Activated CD4-positive, alpha-beta T cell treated with anti-CD3 and anti-CD28 coated beads, Interleukin-2, Interleukin-6, amounts not matched to agents 100 ng/mL and 50 ng/mL, durations not matched to agents 16 hours and 8 hours (primary cell): ENCODE measurements around the gene MIEF1.

Experiments
- DNase-seq: peaks from one replicate; pipeline ENCODE4 v3.0.0-alpha.2; 2020

The MIEF1 gene

GRCh38 chr22:39563571-39564428 lies 61.7 kb downstream of the MIEF1 start:
- no peak for DNase-seq

DNA sequence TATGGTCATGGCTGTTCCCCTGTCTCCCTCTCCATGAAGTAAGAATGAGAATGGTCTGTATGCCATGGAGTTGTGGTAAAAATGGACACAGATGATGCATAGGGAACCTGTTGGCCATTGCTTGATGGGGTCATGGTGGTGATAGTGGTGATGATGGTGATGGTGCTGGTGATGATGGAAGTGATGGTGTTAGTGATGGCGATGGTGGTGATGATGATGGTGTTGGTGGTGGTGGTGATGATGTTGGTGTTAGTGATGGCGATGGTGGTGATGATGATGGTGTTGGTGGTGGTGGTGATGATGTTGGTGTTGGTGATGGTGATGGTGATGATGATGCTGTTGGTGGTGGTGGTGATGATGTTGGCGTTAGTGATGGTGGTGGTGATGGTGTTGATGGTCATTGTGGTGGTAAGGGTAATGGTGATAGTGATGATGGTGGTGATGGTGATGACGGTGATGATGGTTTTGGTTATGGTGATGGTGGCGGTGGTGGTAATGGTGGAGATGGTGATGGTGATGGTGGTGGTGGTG lies 63.4 kb downstream of the MIEF1 start:
- DNase-seq = no peak

- DNase-seq = peak; percentile 31
Measured at GRCh38 chr22:39567135-39567946, 65.3 kb downstream of the MIEF1 start.
